Activated CD8-positive, alpha-beta T cell treated with anti-CD3 and anti-CD28 coated beads, Interleukin-2, amount 10 ng/mL, durations not matched to agents 7 days and 5 days (primary cell): ENCODE data around the gene CFB. TPM values are rescaled to one million over a fixed set of nuclear protein-coding genes. Genes with fewer than 3 reads are reported as not detected.

Experiments used
- microRNA-seq: library from miRNA; unstranded; fragments of <30 nt; microRNA quantifications from one replicate; pipeline ENCODE4 v1.2.0, GENCODE V29; 2022
- total RNA-seq, 2 experiments: library from RNA; stranded (reverse); gene quantifications; one replicate each; pipeline ENCODE4 v1.2.3, GENCODE V29; 2021

Gene CFB
- total RNA-seq, 2 experiments from 2014 or later, result 0.58 TPM; not detected in 1

Small RNAs within 50 kb of the gene (microRNA-seq; reads per million reads assigned to microRNA genes)
- not detected for gene MIR1236

Other genes starting within 250 kb of the CFB start
- gene ABHD16A, start 242.8 kb upstream of the CFB start, total RNA-seq, result 10 to 100 TPM; 52.1 to 55.4 TPM
- not detected for gene LY6G6F, start 239.2 kb upstream of the CFB start, total RNA-seq
- gene LY6G6D, start 230.7 kb upstream of the CFB start, total RNA-seq, result not detected
- under 1 TPM in 1 of 2 experiments, not detected in 1; 0.26 TPM for gene LY6G6C, start 224.3 kb upstream of the CFB start, total RNA-seq
- gene MPIG6B, start 222.7 kb upstream of the CFB start, total RNA-seq, result under 1 TPM; 0.71 to 0.91 TPM
- gene DDAH2, start 216.8 kb upstream of the CFB start, total RNA-seq, result 10 to 100 TPM; 31.9 to 33.7 TPM
- 100 to 1,000 TPM; 617 to 651 TPM for gene CLIC1, start 209.6 kb upstream of the CFB start, total RNA-seq
- gene MSH5, start 206.1 kb upstream of the CFB start, total RNA-seq, result 10 to 100 TPM; 64.8 to 73.6 TPM
- 10 to 100 TPM; 14.3 to 15.4 TPM for gene SAPCD1, start 183.4 kb upstream of the CFB start, total RNA-seq
- gene VWA7, start 168.8 kb upstream of the CFB start, total RNA-seq, result 1 to 10 TPM; 6.4 to 6.6 TPM
- 100 to 1,000 TPM; 114 to 115 TPM for gene VARS1, start 150.3 kb upstream of the CFB start, total RNA-seq
- 100 to 1,000 TPM; 123 to 128 TPM for gene LSM2, start 139.1 kb upstream of the CFB start, total RNA-seq
- 1 to 10 TPM; 3.0 to 3.1 TPM for gene HSPA1L, start 130.8 kb upstream of the CFB start, total RNA-seq
- 10 to 100 TPM; 75.6 to 75.7 TPM for gene HSPA1A, start 130.6 kb upstream of the CFB start, total RNA-seq
- gene HSPA1B, start 118.4 kb upstream of the CFB start, total RNA-seq, result 10 to 100 TPM; 84.6 to 87.1 TPM
- 10 to 100 TPM; 16.5 to 17.8 TPM for gene NEU1, start 83.3 kb upstream of the CFB start, total RNA-seq
- gene SLC44A4, start 67.1 kb upstream of the CFB start, total RNA-seq, result under 1 TPM in 1 of 2 experiments, not detected in 1; 0.39 TPM
- gene EHMT2, start 48.4 kb upstream of the CFB start, total RNA-seq, result 10 to 100 TPM; 70.1 to 72.3 TPM
- gene ZBTB12, start 44.0 kb upstream of the CFB start, total RNA-seq, result 1 to 10 TPM; 1.6 to 1.8 TPM
- under 1 TPM; 0.26 to 0.87 TPM for gene C2, start 18.4 kb upstream of the CFB start, total RNA-seq
- 10 to 100 TPM; 67.1 to 70.8 TPM for gene NELFE, start 12.9 kb downstream of the CFB start, total RNA-seq
- 10 to 100 TPM; 73.2 to 73.4 TPM for gene SKIC2, start 13.1 kb downstream of the CFB start, total RNA-seq
- gene DXO, start 26.0 kb downstream of the CFB start, total RNA-seq, result 10 to 100 TPM; 14.8 to 17.7 TPM
- gene C4A, start 36.0 kb downstream of the CFB start, total RNA-seq, result 1 to 10 TPM; 3.6 to 5.1 TPM
- 1 to 10 TPM; 2.9 to 3.5 TPM for gene C4B, start 68.7 kb downstream of the CFB start, total RNA-seq
- gene CYP21A2, start 92.3 kb downstream of the CFB start, total RNA-seq, result not detected
- gene TNXB, start 163.2 kb downstream of the CFB start, total RNA-seq, result 1 to 10 TPM; 3.4 to 4.8 TPM
- 100 to 1,000 TPM; 107 to 117 TPM for gene ATF6B, start 182.2 kb downstream of the CFB start, total RNA-seq
- gene FKBPL, start 184.2 kb downstream of the CFB start, total RNA-seq, result 1 to 10 TPM; 7.0 to 8.5 TPM
- gene PRRT1, start 205.8 kb downstream of the CFB start, total RNA-seq, result under 1 TPM; 0.37 to 0.45 TPM
- 10 to 100 TPM; 15.4 to 17.1 TPM for gene PPT2, start 208.0 kb downstream of the CFB start, total RNA-seq
- gene EGFL8, start 218.5 kb downstream of the CFB start, total RNA-seq, result 10 to 100 TPM in 1 of 2 experiments, 1 to 10 TPM in 1; 9.8 to 12.2 TPM
- 10 to 100 TPM; 40.4 to 46.6 TPM for gene AGPAT1, start 230.0 kb downstream of the CFB start, total RNA-seq
- 10 to 100 TPM; 40.4 to 43.3 TPM for gene RNF5, start 232.3 kb downstream of the CFB start, total RNA-seq
- 10 to 100 TPM; 27.8 to 29.9 TPM for gene AGER, start 238.2 kb downstream of the CFB start, total RNA-seq
- 10 to 100 TPM; 60.5 to 68.5 TPM for gene PBX2, start 244.1 kb downstream of the CFB start, total RNA-seq
- 100 to 1,000 TPM; 216 to 223 TPM for gene GPSM3, start 246.5 kb downstream of the CFB start, total RNA-seq